Stimulated activated CD4-positive, alpha-beta T cell treated with anti-CD3 and anti-CD28 coated beads, Interleukin-1b, Interleukin-23, amount 100 ng/mL, for 48 hours (primary cell): Measurements from ENCODE around the gene VDAC1.
A peak's percentile ranks its signal among the peaks of the same experiment; 100 is the strongest.

ENCODE experiments used
- DNase-seq: peaks from one replicate; pipeline ENCODE4 v3.0.0-alpha.2; 2020

VDAC1 gene

DNA sequence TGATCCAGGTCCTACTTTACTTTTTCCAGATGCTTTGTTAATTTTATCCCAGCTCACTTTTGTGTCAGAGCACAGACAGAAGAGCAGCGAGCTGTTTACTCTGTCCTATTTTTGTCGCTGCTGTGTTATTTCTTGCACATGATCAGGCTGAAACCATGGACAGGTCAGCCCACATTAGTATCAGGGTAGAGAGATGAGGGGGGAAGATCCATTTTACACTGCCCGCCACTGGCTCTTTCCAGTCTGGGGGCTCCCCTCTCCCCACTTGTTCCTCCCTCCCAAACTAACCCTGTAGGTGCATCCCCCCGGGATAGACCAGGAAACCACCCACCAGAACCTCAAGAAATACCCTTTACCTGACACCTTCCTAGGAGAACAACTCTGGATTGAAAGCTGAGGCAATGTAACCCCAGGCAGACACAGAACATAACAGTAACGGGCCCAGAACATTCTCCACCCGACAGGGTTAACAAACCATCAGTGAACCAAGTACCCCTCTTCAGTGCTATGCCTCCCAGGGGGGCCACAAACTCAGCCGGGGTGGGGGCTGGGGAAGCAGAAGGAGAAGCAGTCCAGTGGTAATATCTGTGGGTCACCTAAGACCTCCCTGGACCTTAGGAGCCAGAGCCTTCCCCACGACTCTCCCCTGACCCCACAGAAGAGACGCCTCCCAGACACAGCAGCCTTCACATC lies 10.3 kb downstream of the VDAC1 start:
- no peak for DNase-seq

DNA sequence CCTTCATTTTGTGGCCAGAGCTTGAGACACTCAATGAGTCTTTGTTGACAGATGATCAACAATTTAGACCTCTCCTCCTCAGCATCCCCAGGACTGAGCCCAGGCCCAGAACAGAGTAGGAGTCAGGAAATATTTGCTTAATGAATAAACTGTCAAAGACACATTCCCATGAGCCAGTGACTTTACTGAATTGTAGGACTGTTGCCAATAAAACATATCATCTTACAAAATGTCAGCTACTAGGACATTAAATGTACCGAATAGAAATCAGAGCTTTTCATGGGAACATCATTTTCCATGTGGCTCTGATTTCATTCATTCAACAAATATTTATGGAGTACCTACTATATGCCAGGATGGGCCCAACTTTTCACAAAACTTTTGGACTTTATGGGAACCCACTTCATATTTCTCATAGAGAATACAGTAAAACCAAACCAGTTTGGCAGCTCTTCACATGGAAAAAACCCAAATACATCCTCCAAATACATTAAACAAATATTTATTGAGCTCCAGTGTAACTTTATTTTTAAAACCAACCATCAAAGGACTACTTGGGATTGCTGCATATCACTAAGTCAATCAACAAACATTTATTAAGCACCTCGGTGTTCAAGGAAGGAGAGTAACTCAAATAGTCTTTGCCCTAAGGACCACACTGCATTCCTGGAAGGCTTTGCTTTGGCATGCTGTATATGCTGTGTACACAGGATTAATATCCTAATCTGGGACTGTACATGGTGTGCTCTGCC lies 11.4 kb downstream of the VDAC1 start:
- DNase-seq = no peak

GRCh38 chr5:133992429-133993155 lies 12.2 kb downstream of the VDAC1 start:
- DNase-seq = no peak

DNA sequence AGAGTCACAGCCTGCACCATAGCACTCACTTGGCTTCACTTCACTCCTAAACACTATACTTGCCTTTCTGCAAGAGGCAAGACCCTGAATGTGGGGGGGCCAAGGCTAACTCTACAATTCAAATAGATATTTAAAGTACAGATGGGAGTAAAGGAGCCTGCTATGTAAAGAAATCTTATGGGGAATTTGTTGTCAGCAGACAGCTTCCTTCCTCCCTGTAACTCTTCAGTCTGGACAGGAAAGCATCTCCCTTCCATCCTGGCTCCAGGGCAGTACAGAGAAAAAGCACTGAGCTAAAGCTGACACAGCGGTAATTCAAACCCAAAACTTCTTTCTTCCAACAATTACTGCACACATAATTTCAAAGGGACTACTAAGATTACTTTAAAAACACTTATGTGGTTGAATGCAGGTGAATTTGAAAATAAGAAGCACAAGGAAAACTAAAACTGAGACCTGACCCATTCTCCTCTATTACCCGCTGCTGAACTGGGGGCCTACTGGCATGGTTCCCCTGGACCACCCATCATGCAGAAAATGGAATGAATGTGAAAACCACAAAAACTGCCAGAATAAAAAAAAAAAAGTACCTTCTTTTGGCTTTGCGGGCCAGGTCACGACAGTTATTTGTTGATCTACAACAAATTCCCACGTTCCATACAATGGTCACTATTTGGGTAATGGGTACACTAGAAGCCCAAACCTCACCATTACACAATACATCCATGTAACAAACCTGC lies 13.4 kb downstream of the VDAC1 start:
- no peak for DNase-seq

- no peak for DNase-seq
Observed at GRCh38 chr5:133990396-133990795, 14.4 kb downstream of the VDAC1 start.

DNA sequence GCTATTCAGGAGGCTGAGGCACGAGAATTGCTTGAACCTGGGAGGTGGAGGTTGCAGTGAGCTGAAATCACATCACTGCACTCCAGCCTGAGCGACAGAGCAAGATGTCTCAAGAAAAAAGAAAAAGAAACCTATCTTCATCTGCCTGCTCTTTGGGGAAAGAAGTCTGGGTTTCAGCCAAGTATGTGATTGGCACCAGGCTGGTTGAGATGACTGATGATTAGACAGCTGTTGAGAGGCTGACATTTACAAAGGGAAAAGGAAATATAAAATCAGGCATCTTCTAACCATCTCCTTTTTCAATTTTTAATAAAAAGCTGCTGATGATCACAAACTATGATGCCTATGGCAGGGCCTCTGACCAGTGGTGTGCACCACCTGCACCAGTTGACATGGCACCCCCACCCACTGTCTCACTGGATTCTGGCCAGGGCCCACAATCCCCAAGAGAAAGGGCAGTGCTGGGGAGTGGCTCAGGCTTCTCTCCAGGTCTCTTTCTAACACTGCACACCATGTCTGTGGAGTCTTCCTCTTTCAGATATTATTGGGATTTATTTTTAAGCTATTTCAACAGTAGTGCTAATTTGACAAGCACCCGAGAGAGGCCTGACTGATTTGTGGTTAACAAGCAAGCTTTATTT lies 19.1 kb downstream of the VDAC1 start:
- no peak for DNase-seq

DNA sequence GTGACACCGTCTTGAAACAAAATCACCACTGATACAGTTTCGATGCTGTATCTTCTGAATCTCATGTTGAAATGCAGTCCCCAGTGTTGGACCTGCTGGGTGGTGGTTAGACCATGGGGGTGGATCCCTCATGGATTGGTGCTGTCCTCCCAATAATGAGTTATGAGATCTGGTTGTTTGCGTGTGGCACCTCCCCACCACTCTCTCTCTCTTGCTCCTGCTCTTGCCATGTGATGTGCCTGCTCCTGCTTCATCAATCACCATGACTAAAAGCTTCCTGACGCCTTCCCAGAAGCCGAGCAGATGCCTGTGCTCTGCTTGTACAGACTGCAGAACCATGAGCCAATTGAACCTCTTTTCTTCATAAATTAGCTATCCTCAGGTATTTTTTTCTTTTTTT lies 21.1 kb downstream of the VDAC1 start:
- DNase-seq = no peak

DNA sequence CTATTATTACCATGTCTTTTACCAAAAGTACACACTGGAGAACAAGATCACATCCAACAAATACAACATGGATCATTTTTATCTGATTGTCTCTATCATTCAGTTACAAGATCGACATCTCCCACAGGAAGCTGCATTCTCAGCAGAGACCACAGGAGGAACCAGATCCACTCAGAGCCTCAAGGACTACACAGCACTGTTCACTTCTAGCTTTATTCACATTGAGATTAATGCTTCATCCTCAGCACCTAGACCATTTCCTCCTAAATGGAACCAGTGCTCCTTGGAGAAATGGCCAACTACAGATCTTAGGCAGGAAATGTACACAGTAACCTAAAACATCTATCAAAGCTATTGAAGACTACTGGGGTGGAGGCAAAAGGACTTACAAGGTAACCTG lies 23.1 kb downstream of the VDAC1 start:
- DNase-seq = no peak

DNA sequence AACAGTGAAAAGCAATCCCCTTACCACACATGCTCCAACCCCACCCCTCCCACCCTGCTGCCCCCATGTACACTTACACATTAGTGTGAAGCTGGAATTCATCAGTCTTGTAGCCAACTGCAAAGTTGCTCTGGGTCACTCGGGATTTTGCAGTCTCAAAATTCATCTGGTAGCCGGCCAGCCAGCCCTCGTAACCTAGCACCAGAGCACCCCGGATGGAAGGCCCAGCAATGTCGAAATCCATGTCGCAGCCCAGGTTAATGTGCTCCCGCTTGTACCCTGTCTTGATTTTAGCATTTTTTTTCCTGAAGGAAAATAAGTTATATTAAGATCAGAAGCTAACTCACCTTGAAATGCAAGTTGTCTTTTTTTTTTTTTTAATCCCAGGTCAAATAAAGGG lies 24.1 kb downstream of the VDAC1 start:
- no peak for DNase-seq

GRCh38 chr5:133978943-133979342 lies 25.8 kb downstream of the VDAC1 start:
- no peak for DNase-seq

DNA sequence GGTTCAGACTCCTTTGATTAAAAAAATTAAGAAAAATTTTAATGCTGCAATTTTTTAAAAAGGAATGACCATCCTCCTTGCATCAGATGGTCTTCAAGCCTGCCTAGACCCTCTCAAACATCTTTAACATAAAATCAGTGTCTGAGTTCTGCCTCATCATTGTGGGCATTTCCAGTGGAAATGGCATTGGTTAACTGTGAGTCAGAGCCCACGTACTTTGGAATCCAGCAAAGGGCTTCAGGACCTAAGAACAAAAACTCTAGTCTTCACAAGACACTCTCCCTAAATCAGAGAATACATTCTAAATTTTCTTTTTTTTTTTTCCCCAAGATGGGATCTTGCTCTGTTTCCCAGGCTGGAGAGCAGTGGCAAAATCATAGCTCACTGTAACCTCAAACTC lies 26.9 kb downstream of the VDAC1 start:
- DNase-seq = no peak

DNA sequence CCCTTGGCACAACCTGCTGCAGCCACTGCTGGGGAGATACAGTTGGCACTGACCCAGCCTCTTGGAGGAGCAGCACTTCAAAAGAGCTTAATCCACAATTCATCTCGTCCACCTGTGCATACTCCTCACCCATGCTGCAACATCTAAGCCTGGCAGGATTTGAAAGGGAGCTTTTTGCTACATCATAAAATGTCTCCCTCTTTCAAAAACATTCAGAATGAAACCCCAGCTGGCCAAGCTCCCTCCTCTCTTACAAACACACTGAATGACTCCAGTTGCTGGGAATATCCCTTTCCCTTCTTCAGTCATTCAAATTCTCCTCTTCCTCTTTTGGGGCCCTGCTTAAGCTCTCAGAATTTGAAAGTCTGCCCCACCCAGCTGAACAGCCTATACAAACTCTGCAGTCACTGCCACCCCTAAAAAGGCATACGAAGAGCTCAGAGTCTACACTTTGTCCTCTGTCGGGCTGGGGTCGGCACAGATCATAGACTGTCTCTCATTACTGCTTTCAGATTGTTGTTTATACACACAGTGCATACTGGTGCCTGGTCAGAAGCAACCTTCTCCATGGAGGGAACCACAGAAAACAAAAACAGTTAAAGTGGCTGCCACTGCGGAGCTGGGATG lies 27.5 kb downstream of the VDAC1 start:
- DNase-seq = no peak

- peak; percentile 23 for DNase-seq
Observed at GRCh38 chr5:133975546-133975945, 29.2 kb downstream of the VDAC1 start.

GRCh38 chr5:133974142-133974541 lies 30.6 kb downstream of the VDAC1 start:
- no peak for DNase-seq

- no peak for DNase-seq
Observed at GRCh38 chr5:133970325-133970909, 34.4 kb downstream of the VDAC1 start.

DNA sequence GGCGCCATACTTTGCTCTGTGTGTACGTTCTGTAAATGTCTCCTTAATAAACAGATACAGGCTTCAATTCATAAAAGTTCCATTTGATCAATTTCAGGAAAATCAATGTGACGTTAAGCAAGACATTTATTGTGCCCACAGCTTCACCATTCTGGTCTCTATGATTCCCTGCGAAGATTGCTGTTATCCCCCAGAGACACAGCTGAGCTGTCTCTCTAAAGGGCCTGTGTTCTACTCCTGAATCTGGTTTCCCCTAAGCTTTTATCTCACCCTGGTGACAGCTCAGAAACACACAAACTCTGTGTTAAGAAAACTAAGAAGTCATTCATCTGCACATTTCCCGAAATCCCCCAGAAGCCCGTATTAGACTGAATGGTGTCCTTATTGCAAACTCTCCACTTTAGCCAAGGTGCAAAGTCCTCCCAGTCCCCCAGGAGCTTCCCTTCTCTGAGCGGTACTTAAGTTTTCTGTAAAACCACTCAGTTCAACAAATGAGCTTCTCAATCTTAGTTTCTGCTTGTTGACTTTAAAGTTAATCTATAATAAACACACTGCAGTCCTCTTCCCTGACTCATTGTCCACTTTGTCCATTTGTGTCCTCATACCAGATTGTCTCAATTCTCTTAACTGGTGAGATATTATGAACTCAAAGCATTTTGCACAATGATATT lies 35.0 kb downstream of the VDAC1 start:
- DNase-seq = no peak

- DNase-seq = peak; percentile 95
Observed at GRCh38 chr5:133968204-133968980, 36.4 kb downstream of the VDAC1 start, which contains the start of gene C5orf15. Gene C5orf15 (minus strand): TSS chr5:133968625. CDS start chr5:133968584, 41 bp downstream.

DNA sequence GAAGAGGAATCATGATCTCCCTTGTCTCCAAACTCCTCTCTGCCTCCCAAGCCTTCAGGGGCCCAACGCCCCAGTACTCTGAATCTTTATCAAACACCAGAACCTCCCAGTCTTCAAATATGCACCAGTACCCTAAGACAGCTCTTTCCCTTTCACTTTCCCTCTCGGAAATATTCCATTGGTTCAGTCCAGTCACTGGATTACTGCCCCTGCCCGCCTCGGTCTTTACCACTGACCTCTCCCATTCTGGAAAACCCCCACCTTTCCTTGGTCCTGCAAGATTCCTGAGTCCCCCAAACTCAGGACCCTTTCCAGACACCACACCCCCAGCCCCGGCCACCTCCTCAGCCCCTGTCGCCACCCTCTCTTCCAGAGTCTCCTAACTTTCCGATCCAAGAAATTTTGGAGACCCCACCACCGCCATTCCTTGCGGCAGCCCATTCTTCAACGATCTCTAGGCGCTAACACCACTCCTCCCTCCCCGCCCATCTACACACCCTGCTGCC lies 37.0 kb downstream of the VDAC1 start:
- no peak for DNase-seq

- no peak for DNase-seq
Observed at GRCh38 chr5:133967124-133967523, 37.7 kb downstream of the VDAC1 start.

- no peak for DNase-seq
Observed at GRCh38 chr5:133966090-133966489, 38.7 kb downstream of the VDAC1 start.
